AG09309 (cell line): Measurements from ENCODE around the gene CD302.

Source experiments
- DNase-seq: peaks from one replicate; pipeline ENCODE4 v3.0.0-alpha.2; 2010; ENCODE audit warnings: low read depth
- H3K4me3 ChIP-seq: 2 replicates; pipeline ENCODE4 v1.5.1; 2011; ENCODE audit warnings: mild to moderate bottlenecking, low read depth, low read length, moderate library complexity; ENCODE audit not compliant: control insufficient read depth
- CTCF ChIP-seq: IDR thresholded peaks from 2 replicates; pipeline ENCODE4 v1.5.1; 2011; ENCODE audit warnings: mild to moderate bottlenecking, low read depth, low read length, inconsistent platforms; ENCODE audit not compliant: insufficient read depth, control insufficient read depth; ENCODE audit errors: missing control alignments

The CD302 gene

GRCh38 chr2:159797225-159797542 lies 824 bp downstream of the CD302 start:
- peak overlapping the region; percentile 67 for H3K4me3 ChIP-seq
- DNase-seq, result no peak
- TF ChIP-seq CTCF, result no peak

- TF ChIP-seq CTCF, result no peak
- DNase-seq, result no peak
- no peak overlapping the region for H3K4me3 ChIP-seq
These were observed 1.9 kb downstream of the CD302 start for GRCh38 chr2:159795841-159796690.

- no peak overlapping the region for H3K4me3 ChIP-seq
- TF ChIP-seq CTCF, result no peak
- no peak for DNase-seq
These were observed 4.7 kb downstream of the CD302 start for GRCh38 chr2:159793326-159793725.

- no peak for TF ChIP-seq CTCF
- no peak overlapping the region for H3K4me3 ChIP-seq
- DNase-seq, result no peak
These were observed 5.4 kb downstream of the CD302 start for GRCh38 chr2:159792599-159792998.

GRCh38 chr2:159792036-159792435 lies 6.0 kb downstream of the CD302 start:
- H3K4me3 ChIP-seq, result no peak overlapping the region
- DNase-seq, result no peak
- no peak for TF ChIP-seq CTCF

- H3K4me3 ChIP-seq, result no peak overlapping the region
- no peak for TF ChIP-seq CTCF
- DNase-seq, result no peak
These were observed 7.7 kb downstream of the CD302 start for GRCh38 chr2:159790323-159790722.
